Kidney epithelial cell (primary cell): ENCODE results near the gene NLRC5. TPM values are rescaled to one million over a fixed set of nuclear protein-coding genes. Genes with fewer than 3 reads are reported as not detected.
"Not testable (repeated sequence)": the region's sequence is repeated elsewhere in the genome, so short reads cannot be mapped to it uniquely, and the experiment has no call there.

Experiments used
- DNase-seq: peaks from one replicate; pipeline ENCODE4 v3.0.0-alpha.2; 2010; ENCODE audit warnings: low read depth
- H3K27me3 ChIP-seq: 2 replicates; pipeline ENCODE4 v1.6.0; 2011; ENCODE audit warnings: low read length; ENCODE audit not compliant: control insufficient read depth, insufficient read depth
- H3K36me3 ChIP-seq: 2 replicates; pipeline ENCODE4 v1.5.1; 2011; ENCODE audit warnings: low read length; ENCODE audit not compliant: control insufficient read depth, insufficient read depth
- H3K4me3 ChIP-seq: 2 replicates; pipeline ENCODE4 v1.5.1; 2011; ENCODE audit warnings: low read depth, mild to moderate bottlenecking, control low read depth, low read length
- total RNA-seq: library from RNA; depleted of rRNA; stranded (reverse); fragments of >200 nt; gene quantifications from 2 replicates; pipeline ENCODE4 v1.2.3, GENCODE V29; 2015
- TF ChIP-seq, protein P1 (sequence below): IDR thresholded peaks from 2 replicates; pipeline ENCODE4 v1.5.1; 2011; ENCODE audit warnings: mild to moderate bottlenecking, moderate library complexity, low read length, control low read depth, inconsistent platforms; ENCODE audit not compliant: insufficient read depth, poor library complexity, severe bottlenecking

Gene NLRC5
- total RNA-seq, 1 donor from 2014 or later, result 7.7 TPM

DNA sequence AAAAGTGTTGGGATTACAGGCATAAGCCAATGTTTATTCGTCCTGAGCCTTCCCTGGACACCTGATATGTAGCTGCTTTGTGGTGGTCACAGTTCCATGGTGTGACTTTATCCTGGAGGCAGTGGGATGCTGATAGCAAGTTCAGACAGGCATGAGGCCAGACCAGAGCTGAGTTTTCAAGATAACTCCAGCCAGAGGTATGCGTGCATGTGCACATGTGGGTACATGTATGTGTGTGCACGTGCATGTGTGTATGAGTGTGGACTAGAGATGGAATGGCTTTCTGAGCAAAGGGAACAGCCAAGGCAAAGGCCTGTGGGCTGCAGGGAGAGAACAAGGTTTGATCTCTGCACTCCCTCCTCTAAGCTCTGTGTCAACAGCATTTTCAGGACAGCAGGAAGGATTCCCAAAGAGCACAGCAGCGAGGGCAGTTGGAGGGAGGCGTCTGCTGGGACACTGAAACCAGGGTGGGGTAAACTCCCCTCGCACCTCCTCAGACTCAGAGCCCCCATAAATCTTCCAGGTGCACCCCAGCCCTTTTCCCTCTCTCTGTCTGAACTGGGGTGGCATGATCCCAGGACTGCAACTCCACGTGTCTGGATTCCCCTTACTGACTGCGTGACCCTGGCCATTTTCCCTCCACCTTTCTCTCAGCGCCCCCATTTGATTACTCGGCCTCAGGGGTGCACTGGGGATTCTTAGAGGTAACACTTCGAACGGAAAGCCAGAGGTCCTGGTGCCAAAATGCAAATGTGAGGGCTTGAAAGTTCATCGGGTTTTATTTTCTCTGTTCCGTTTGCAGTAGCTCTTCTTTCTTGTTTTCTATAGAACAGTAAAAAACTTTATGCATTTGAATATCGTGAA lies 15.3 kb downstream of the NLRC5 start:
- no peak for DNase-seq
- TF ChIP-seq, protein P1, sequence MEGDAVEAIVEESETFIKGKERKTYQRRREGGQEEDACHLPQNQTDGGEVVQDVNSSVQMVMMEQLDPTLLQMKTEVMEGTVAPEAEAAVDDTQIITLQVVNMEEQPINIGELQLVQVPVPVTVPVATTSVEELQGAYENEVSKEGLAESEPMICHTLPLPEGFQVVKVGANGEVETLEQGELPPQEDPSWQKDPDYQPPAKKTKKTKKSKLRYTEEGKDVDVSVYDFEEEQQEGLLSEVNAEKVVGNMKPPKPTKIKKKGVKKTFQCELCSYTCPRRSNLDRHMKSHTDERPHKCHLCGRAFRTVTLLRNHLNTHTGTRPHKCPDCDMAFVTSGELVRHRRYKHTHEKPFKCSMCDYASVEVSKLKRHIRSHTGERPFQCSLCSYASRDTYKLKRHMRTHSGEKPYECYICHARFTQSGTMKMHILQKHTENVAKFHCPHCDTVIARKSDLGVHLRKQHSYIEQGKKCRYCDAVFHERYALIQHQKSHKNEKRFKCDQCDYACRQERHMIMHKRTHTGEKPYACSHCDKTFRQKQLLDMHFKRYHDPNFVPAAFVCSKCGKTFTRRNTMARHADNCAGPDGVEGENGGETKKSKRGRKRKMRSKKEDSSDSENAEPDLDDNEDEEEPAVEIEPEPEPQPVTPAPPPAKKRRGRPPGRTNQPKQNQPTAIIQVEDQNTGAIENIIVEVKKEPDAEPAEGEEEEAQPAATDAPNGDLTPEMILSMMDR, result no peak
- H3K27me3 ChIP-seq, result no peaks in the 10 kb centered on the region

DNA sequence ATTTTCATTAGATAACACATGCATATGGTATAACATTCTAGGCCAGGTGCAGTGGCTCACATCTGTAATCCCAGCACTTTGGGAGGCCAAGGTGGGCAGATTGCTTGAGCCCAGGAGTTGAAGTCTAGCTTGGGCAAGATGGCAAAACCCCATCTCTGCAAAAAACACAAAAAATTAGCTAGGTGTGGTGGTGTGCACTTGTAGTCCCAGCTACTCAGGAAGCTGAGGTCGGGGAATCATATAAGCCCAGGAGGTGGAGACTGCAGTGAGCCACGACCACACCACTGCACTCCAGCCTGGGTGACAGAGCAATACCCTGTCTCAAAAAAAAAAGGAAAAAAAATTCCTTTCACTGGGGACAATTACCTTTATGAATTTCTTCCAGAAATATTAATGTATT lies 16.2 kb downstream of the NLRC5 start:
- not testable (repeated sequence) for DNase-seq, H3K4me3 ChIP-seq, H3K36me3 ChIP-seq, H3K27me3 ChIP-seq

More for the DNA sequence above, 15.3 kb downstream of the NLRC5 start:
- Histone ChIP-seq H3K4me3 (no peak overlapping the region), H3K36me3 (no peaks in the 10 kb centered on the region)

DNA sequence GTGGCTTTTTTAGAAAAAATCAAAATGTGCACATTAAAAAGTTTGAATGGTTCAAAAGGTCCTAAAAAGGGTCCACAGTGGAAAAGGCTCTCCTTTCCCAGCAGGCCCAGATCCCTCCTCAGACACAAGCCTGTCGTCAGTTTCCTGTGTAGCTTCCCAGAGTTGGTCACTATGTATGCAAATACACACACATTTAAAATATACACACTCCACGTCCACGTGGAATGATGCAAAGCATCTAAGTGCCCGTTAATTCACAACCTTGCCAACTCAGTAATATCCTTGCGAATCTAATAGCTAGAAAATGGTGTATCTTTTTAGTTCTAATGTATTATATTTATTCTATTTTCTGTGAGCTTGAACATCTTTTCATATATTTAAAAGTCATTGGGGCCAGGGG lies 17.7 kb downstream of the NLRC5 start:
- no peak for DNase-seq
- no peak overlapping the region for H3K4me3 ChIP-seq
- H3K27me3 ChIP-seq, result no peaks in the 10 kb centered on the region
- no peaks in the 10 kb centered on the region for H3K36me3 ChIP-seq
- TF ChIP-seq, protein P1, result no peak

DNA sequence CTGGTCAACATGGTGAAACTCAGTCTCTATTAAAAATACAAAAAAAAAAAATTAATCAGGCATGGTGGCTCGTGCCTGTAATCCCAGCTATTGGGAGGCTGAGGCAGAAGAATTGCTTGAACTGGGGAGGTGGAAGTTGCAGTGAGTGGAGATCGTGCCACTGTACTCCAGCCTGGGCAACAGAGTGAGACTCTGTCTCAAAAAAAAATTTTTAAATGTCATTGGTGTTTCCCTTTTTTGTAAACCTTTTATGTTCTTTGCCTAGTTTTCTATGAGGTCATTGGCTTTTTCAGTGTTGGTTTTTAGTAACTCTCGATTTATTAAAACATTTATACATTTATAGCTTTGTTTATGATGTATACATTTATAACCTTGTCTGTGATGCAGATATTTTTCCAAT lies 18.2 kb downstream of the NLRC5 start:
- Histone ChIP-seq H3K36me3 (no peaks in the 10 kb centered on the region), H3K4me3 (no peak overlapping the region), H3K27me3 (no peaks in the 10 kb centered on the region)
- TF ChIP-seq, protein P1, result no peak
- no peak for DNase-seq

DNA sequence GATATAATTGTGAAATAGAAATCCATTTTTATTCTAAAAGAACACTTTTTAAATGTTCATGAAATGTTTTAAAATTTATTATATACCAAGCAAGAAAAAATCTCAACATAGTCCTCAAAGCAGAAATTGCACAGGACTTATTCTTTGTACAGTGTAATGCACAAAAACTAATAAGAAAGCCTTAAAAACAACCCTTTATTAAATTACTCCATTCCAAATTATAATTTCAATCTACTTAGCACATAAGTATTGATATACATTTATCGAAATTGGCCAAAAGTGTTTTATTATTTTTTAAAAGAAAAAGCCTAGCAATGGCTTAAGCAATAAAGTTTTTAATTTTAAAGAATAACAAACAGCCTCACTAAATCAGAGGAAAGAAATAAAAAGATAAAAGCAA lies 19.1 kb downstream of the NLRC5 start:
- Histone ChIP-seq H3K36me3 (no peaks in the 10 kb centered on the region), H3K4me3 (no peak overlapping the region), H3K27me3 (no peaks in the 10 kb centered on the region)
- DNase-seq, result no peak
- TF ChIP-seq, protein P1, result no peak

DNA sequence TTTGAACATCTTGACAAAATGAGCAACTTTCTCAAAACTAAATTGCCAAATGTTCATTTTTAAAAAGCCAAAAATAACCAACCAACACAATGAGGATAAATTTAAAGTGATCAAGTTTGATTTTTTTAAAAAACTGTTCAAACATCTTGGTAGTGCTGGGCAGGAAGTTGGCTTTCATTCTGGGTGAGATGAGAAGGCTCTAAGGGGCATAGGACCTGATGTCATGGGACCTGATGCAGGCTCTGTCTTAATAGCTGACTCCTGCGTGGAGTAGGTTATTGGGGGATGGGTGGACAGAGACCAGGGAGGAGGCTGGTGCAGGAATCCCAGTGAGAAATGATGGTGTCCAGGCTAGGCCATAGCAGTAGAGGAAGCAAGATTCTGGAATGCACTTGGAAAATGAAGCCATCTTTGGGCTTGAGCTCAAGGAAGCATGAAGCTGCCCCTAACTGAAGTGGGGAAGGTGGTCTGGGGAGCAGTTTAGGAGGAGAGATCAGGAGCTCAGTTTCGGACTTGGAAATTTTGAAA lies 20.4 kb downstream of the NLRC5 start:
- Histone ChIP-seq H3K4me3 (no peak overlapping the region), H3K27me3 (no peaks in the 10 kb centered on the region), H3K36me3 (no peaks in the 10 kb centered on the region)
- DNase-seq, result no peak
- TF ChIP-seq, protein P1, result no peak
